ENCODE measurements around the gene PSORS1C1.
A peak's percentile ranks its signal among the peaks of the same experiment; 100 is the strongest.
"Not testable (repeated sequence)": the region's sequence is repeated elsewhere in the genome, so short reads cannot be mapped to it uniquely, and the experiment has no call there.

The PSORS1C1 gene, protein sequence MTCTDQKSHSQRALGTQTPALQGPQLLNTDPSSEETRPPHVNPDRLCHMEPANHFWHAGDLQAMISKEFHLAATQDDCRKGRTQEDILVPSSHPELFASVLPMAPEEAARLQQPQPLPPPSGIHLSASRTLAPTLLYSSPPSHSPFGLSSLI

GRCh38 chr6:31114541-31114878 is at the start of gene PSORS1C1:
Gene PSORS1C1, plus strand, starts transcription at chr6:31114800. Its CDS starts 14,833 bp downstream, at chr6:31129633.
- DNase-seq (ENCODE audit: extremely low spot score, insufficient read length, low read depth): no peak
- FAIRE-seq: no peak

- no peak for FAIRE-seq
These were observed 49.0 kb upstream of the PSORS1C1 start for GRCh38 chr6:31065556-31065955.

GRCh38 chr6:31067028-31067427 is 47.6 kb upstream of the PSORS1C1 start:
- FAIRE-seq; DNase-seq (ENCODE audit: extremely low spot score, insufficient read length, low read depth): not testable (repeated sequence)

More at GRCh38 chr6:31065556-31065955, 49.0 kb upstream of the PSORS1C1 start:
- DNase-seq (ENCODE audit: extremely low spot score, insufficient read length, low read depth): no peak

DNA sequence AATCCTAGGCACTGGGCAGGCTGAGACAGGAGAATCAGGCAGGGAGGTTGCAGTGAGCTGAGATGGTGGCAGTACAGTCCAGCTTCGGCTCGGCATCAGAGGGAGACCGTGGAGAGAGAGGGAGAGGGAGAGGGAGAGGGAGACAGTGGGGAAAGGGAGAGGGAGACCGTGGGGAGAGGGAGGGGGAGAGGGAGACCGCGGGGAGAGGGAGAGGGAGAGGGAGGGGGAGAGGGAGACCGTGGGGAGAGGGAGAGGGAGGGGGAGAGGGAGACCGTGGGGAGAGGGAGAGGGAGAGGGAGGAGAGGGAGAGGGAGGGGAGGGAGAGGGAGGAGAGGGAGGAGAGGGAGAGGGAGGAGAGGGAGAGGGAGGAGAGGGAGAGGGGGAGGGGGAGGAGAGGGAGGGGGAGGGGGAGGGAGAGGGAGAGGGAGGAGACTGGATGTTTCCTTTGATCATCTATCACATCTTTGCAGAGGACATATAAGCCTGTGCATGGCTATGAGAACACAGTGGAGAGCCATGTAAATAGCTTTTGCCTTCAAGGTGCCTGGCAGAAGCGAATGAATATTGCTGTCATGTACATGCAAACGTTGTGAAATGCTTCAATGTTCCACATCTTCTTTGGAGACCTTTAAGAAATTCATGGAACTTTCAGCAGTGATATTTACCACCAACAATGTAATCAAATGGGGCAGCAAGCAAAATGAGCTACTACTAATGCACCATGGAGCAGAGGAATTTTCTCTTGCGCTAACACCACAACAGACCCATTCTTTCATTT is 46.5 kb upstream of the PSORS1C1 start:
- not testable (repeated sequence) for FAIRE-seq; DNase-seq (ENCODE audit: extremely low spot score, insufficient read length, low read depth)

DNA sequence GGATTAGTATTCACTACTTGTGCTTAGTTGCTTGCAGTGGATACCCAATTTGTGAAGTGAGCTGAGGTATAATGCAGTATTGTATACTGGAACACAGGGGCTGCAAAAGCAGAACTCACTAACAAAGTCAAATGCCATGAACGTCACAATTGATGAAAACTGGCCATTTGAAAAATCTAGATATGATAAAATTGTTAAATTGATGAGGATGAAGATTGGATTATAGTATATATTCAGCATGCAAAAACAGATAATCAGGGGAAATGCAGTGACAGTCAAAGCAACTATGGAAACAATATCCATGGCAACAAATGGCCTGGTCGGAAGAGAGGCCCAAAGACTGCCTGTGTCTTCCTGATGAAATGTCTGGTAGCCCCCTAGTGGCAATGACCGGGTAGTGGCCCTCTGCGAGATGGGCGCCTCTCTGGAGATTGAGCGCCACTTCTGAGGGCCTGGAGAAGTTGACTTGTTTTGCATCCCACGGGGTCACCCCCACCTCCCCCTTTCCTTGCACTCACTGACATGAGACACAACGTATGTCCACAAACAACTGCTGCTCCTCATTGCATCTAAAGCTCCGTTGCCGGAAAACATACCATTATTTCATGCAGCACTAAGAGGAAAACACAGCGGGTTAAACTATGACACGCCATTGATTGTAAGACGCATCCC is 45.8 kb upstream of the PSORS1C1 start:
- DNase-seq (ENCODE audit: extremely low spot score, insufficient read length, low read depth): peak; percentile 54
- peak; percentile 85 for FAIRE-seq

DNA sequence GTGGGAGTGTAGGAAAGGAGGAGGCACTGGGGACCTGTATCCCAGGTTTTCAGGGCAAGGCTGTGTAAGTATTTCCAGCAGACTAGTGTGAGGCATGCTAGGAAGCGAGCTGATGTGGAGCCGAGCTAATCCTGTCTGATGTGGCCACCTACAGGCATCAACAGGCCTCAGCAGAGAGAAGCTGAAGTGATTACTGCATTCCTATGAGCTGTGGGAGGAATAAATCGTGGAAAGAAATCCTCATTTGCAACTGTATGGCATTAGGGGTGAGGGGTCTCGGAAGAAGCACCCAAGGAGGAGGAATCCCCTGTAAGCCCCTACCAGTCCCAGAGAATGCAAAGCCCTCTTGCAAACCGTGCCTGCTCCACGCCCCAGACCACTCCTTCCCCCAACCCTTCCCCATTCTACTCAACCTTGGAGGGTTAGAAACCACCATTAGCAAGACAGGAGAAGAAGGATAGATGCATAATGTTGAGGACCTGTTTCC is 43.8 kb upstream of the PSORS1C1 start:
- FAIRE-seq (no peak), DNase-seq (ENCODE audit: extremely low spot score, insufficient read length, low read depth) (no peak)

DNA sequence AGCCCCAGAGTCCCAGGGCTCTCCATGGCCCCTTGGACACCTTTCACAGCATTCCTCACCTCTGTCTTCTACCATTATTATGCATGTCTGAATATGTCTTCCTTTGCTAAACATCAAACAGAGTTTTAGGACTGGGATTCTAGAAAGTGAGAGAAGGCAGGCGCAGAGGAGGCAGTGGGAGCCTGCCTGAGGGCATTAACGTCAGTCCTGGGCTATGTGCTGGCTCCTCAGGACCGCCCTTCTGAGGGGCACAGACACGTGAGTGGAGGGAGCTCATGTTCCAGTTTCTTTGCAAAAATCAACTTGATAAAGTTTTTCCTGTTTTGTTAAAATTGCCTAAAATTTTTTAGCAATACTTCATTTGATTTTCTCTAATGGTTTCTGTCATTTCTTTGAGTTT is 40.2 kb upstream of the PSORS1C1 start:
- DNase-seq (ENCODE audit: extremely low spot score, insufficient read length, low read depth) (no peak), FAIRE-seq (no peak)

GRCh38 chr6:31075528-31075927 is 39.1 kb upstream of the PSORS1C1 start:
- FAIRE-seq (no peak), DNase-seq (ENCODE audit: extremely low spot score, insufficient read length, low read depth) (no peak)

GRCh38 chr6:31076611-31077010 is 38.0 kb upstream of the PSORS1C1 start:
- DNase-seq (ENCODE audit: extremely low spot score, insufficient read length, low read depth) (no peak), FAIRE-seq (no peak)

- DNase-seq (ENCODE audit: extremely low spot score, insufficient read length, low read depth) (no peak), FAIRE-seq (peak; percentile 67)
These were observed 34.8 kb upstream of the PSORS1C1 start for GRCh38 chr6:31079656-31080261.

- DNase-seq (ENCODE audit: extremely low spot score, insufficient read length, low read depth) (no peak), FAIRE-seq (no peak)
These were observed 32.7 kb upstream of the PSORS1C1 start for GRCh38 chr6:31081872-31082271.

DNA sequence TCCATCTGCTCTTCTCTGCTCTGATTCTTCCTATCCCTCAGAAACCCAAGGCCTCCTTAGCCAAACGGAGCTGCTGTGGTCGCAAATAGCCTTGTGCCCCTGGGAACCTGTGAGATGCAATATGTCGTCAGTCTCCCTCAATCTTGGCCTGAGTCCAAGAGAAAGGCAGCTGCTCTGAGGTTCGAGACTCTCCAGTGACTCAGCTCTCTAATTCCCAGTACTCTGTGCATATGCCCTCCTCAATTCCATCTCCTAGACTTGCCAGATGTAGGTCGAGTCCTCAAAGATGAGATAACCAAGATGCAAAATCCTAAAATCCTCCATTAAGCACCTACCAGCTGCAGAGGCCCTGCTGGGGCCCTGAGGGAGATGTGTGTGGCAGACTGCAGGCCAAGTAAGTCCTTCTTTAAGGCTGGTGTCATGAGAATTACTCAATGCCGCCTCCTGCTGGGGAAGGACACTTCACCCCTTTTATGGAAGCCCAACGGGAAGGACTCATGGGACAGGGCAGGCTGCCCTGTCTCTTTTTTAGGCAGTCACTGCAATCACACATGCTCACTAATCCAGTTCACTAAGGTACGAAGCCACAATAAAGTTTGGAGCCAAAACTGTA is 30.8 kb upstream of the PSORS1C1 start:
- FAIRE-seq: peak; percentile 15
- no peak for DNase-seq (ENCODE audit: extremely low spot score, insufficient read length, low read depth)

- no peak for DNase-seq (ENCODE audit: extremely low spot score, insufficient read length, low read depth)
These were observed 27.7 kb upstream of the PSORS1C1 start for GRCh38 chr6:31086788-31087440.

GRCh38 chr6:31087494-31088089 is 27.0 kb upstream of the PSORS1C1 start:
- peak; percentile 69 for FAIRE-seq
- peak; percentile 79 for DNase-seq (ENCODE audit: extremely low spot score, insufficient read length, low read depth)

More at GRCh38 chr6:31086788-31087440, 27.7 kb upstream of the PSORS1C1 start:
- FAIRE-seq: no peak

DNA sequence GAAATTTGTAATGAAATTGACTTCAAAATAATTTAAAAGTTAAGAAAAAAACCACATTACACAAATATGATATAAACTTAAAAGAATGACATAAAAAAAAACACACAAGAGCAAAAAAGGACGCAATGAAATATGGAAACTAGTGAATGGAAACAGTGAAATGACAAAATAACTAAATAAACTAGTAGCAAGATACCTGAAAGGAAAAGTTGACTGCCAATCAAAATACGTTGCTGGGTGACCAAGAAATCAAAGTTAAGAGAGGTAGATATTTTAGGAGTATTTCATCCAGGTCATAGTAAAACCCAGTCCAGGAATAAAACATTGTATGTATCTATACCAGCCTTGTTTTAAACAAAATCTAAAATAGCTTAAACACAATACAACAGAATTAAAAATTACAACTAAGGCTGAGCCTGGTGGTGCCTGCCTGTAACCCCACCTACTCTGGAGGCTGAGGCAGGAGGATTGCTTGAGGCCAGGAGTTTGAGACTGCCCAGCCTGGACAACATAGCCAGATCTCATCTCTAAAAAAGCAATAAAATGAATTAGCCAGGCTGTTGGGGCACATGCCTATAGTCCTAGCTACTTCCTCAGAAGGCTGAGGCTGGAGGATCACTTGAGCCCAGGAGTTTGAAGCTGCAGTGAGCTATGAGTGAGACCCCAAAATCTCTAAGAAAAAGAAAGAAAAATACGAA is 24.2 kb upstream of the PSORS1C1 start:
- no peak for FAIRE-seq

DNA sequence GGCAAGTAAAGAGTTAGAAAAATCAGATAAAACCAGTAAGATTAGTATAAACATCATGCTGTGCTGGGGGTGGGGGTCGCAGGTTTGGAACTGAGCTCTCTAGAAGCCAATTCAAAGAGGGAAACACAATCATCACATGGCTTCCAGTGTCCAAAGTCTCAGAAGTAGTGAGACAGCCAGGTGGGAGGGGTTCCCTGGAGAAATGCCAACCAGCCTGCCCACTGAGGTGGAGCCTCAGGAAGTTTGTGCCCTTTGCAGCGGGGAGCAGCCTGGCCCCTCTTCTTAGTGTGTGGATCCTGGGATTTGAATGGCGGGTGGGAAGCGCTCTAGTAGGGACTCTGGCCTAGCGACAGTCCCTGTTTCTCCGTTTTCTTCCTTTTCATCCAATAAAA is 23.6 kb upstream of the PSORS1C1 start:
- FAIRE-seq (no peak), DNase-seq (ENCODE audit: extremely low spot score, insufficient read length, low read depth) (no peak)

More for the DNA sequence above, 24.2 kb upstream of the PSORS1C1 start:
- no peak for DNase-seq (ENCODE audit: extremely low spot score, insufficient read length, low read depth)

DNA sequence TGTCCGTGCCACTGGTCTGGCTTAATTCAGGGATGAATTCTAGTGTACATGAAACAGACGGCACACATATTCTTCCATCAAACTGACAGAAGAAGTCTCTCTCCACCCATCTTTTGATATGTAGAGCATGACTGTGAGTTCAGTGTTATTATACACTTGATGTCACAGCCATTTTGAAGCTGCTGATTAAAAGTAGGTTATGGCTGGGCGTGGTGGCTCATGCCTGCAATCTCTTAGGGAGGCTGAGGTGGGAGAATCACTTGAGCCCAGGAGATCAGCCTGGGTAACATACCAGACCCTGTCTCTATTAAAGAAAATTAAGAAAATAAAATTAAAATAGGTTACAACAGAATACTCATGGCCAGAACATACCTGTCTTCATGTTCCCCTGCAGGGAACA is 22.9 kb upstream of the PSORS1C1 start:
- DNase-seq (ENCODE audit: extremely low spot score, insufficient read length, low read depth): no peak
- no peak for FAIRE-seq

- FAIRE-seq: no peak
- DNase-seq (ENCODE audit: extremely low spot score, insufficient read length, low read depth): no peak
These were observed 22.4 kb upstream of the PSORS1C1 start for GRCh38 chr6:31092238-31092637.

All from GM18507 (cell line).